NCI-H1436 treated with DMSO at 0.1 percent for 48 hours (cell line): ENCODE results near the gene MRPL32.
A peak's percentile ranks its signal among the peaks of the same experiment; 100 is the strongest.
"Not testable (repeated sequence)": the region's sequence is repeated elsewhere in the genome, so short reads cannot be mapped to it uniquely, and the experiment has no call there.

Source experiments
- DNase-seq: peaks from one replicate; lab custom pipeline; 2025; lab: John Stamatoyannopoulos, UW

MRPL32 gene

DNA sequence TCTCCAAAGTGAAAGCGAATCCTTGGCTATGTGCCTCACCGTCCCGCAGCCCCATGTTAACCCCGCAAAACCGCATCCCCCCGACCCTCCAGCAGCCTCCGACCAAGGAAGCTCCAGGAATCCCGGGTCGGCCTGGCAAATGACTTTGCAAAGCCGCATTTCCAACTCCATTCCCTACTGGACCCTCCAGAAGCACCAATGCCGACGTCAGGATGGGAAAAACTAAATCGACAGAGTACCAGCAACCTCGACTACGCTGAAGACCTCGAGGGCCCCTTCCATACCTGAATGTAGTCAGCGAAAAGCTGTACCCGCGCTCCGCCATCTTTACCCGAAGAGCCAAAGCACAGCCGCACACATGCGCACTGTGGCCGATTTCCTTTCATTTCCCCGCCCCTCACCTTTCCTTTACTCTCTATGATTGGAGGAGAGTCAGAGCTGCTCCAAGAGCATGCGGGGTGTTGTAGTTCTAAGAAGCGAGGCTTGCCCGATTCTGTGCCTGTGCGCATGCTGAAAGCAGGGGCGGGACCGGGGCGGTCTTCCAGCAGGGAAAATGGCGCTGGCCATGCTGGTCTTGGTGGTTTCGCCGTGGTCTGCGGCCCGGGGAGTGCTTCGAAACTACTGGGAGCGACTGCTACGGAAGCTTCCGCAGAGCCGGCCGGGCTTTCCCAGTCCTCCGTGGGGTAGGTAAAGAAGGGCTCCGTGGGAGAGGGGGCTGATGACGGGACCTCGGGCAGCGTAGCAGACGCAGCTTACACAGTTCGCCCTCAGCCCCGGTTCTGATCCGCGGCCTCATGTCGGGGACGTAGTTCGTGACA lies at the start of gene MRPL32, which contains the start of gene PSMA2:
Gene MRPL32, plus strand, starts transcription at position 543 of the 818 bp plus-strand sequence. Its CDS starts 11 bp downstream, at position 554.
Gene PSMA2, minus strand, starts transcription at position 341 of the 818 bp plus-strand sequence. Its CDS starts 16 bp downstream, at position 325.
- peak; percentile 93 for DNase-seq

DNA sequence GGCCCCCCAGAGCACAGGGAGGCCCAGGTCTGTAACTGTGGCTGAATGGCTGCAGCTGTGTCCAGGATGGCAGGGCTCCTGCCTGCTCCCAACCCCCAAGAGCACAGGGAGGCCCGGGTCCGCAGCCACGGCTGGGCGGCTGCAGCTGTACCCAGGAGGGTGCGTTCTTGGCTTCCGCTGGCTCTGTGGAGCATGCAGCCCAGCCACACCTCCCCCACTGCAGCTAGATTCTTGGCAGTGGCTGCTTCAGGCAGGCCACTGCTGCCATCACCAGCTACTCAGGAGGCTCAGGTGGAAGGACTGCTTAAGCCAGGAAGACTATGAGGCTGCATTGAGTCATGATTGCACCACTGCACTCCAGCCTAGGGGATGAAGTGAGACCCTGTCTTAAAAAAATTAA lies 48.2 kb upstream of the MRPL32 start:
- DNase-seq, result no peak

- not testable (repeated sequence) for DNase-seq
Observed at GRCh38 chr7:42885183-42885582, 47.0 kb upstream of the MRPL32 start.

DNA sequence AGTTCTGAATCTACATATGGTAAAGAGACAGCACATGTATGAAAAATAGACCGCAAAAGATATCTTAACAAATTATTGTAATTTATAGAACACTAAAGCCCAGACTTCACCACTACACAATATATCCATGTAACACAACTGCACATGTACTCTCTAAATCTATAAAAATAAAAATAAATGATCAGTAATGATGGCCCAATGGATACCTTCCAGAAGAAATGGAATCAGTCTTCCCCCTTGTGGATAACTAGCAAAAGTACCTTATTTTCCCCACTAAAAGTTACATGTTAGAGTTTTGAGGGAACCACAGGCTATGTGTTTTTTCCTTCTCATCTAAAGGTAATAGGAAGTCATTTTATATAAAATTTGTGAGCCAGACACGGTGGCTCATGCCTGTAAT lies 46.0 kb upstream of the MRPL32 start:
- no peak for DNase-seq

GRCh38 chr7:42886893-42887505 lies 45.2 kb upstream of the MRPL32 start:
- DNase-seq, result no peak

- no peak for DNase-seq
Observed at GRCh38 chr7:42893346-42894240, 38.6 kb upstream of the MRPL32 start.

GRCh38 chr7:42900842-42901241 lies 31.3 kb upstream of the MRPL32 start:
- no peak for DNase-seq

GRCh38 chr7:42902331-42902730 lies 29.8 kb upstream of the MRPL32 start:
- DNase-seq, result no peak

- DNase-seq, result no peak
Observed at GRCh38 chr7:42906181-42906580, 26.0 kb upstream of the MRPL32 start.

GRCh38 chr7:42907316-42907715 lies 24.9 kb upstream of the MRPL32 start:
- no peak for DNase-seq

GRCh38 chr7:42910306-42910705 lies 21.9 kb upstream of the MRPL32 start:
- no peak for DNase-seq

DNA sequence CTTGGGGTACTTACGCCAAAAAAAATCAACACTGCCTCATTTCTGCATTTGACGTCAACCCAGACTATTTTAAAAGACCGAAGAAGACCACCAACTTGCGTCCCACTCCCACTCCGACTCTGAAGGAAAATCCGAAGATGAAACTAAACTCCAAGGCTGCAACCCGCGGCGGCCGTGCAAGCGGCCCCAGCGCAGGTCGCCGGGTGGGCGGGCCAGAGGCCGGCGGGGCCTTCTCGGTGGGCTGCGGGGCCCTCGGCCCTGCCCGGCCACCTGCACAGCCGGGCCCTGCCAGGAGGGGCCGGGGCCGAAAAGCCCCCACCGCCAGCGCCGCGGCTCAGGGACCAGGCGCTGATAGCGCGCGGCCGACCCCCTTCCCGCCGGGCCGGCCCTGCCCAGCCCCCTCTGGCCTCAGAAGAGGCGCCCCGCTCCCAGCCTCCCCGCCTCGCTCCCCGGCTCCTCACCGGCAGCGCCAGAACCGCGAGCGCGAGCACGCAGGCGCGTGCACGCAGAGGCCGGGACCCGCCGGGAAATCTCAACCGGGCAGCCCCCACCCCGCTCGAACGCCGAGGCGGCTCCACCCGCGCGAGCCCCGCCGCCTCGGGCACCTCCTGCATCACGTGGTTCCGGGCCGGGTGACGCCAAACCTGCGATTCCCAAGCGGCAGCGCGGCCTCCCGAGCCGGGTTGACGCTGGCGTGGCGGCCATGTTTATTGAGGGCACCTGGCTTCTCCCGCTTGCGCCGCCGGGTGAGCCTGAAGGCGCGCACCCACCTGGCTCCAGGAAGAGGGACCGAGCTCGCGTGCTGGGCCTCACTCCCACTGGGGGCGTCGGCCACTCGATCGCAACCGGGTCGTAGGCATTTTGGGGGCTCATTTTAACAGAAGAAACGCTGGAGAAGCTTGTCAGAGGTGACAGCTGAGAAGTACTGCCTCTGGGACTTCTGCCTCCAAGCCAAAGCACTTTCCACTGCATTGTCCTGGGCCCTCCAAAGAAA lies 20.4 kb upstream of the MRPL32 start, which contains the start of gene C7orf25:
Gene C7orf25, minus strand, starts transcription at position 617 of the 994 bp plus-strand sequence. CDS start 1,170 bp downstream, outside the sequence.
- peak; percentile 76 for DNase-seq

GRCh38 chr7:42913591-42913990 lies 18.6 kb upstream of the MRPL32 start:
- no peak for DNase-seq

- DNase-seq, result no peak
Observed at GRCh38 chr7:42914009-42914408, 18.2 kb upstream of the MRPL32 start.

GRCh38 chr7:42914421-42915045 lies 17.6 kb upstream of the MRPL32 start:
- no peak for DNase-seq

GRCh38 chr7:42915356-42915755 lies 16.8 kb upstream of the MRPL32 start:
- no peak for DNase-seq

DNA sequence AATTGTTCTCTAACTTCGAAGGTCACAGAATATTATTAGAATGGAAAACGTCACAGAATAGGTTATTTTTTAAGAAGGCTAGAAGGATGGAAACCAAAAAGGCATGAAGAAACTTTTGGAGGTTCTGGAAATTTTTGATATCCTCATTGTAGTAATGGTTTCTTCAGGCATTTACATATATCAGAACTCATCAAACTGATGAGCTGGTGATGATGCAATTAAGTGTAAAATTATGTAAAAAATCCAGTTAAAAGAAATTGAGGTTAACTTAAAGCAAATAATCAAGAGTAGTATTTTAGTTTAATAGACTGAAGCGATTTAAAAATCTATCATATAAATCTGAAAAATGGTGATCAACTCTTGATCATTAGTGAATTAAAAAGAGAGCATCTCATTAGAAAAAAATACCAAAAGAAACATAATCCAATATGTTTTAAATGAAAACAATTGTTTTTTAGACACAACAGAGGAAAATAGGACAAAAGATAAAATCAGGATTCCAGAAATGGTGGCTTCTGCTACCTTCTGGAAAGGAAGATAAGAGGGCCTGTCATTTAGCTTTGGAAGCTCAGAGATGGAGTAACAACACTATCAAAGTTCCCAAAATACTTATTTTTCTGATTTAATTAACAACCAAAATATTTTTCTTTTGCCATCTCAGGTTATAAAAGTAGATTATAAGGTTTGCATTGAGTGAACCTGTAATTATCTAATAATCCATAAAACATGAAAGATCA lies 10.0 kb upstream of the MRPL32 start:
- DNase-seq, result no peak

GRCh38 chr7:42924223-42924838 lies 7.8 kb upstream of the MRPL32 start:
- no peak for DNase-seq

DNA sequence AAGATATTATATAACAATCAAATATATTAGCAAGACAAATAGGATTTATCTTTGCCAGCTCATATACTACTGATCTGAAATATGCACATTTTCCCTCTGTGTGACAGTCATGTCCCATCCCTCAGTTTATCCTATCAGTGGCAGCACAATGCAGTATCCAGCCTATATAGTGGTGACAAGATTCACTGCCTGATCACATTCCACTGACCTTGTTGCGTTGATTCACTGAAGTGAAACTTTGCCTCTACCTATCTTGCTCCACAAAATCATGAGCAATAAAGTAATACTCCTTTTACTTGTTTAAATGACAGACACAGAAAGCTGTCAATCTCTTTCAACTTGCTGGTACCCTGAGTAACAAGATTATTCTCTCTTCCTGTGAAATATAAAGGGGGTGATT lies 6.5 kb upstream of the MRPL32 start:
- no peak for DNase-seq
